ENCODE results near the gene KDM4B.

The KDM4B gene

GRCh38 chr19:5047251-5047935 lies 78.5 kb downstream of the KDM4B start:
- DNase-seq (ENCODE audit: insufficient read length, low spot score) (no peak), FAIRE-seq (no peak)

GRCh38 chr19:5048091-5048726 lies 79.3 kb downstream of the KDM4B start:
- peak; percentile 82 for DNase-seq (ENCODE audit: insufficient read length, low spot score)
- FAIRE-seq, result peak; percentile 84

- FAIRE-seq (no peak), DNase-seq (ENCODE audit: insufficient read length, low spot score) (peak; percentile 70)
These were observed 80.0 kb downstream of the KDM4B start for GRCh38 chr19:5048727-5049553.

- FAIRE-seq (no peak), DNase-seq (ENCODE audit: insufficient read length, low spot score) (no peak)
These were observed 80.6 kb downstream of the KDM4B start for GRCh38 chr19:5049561-5049960.

DNA sequence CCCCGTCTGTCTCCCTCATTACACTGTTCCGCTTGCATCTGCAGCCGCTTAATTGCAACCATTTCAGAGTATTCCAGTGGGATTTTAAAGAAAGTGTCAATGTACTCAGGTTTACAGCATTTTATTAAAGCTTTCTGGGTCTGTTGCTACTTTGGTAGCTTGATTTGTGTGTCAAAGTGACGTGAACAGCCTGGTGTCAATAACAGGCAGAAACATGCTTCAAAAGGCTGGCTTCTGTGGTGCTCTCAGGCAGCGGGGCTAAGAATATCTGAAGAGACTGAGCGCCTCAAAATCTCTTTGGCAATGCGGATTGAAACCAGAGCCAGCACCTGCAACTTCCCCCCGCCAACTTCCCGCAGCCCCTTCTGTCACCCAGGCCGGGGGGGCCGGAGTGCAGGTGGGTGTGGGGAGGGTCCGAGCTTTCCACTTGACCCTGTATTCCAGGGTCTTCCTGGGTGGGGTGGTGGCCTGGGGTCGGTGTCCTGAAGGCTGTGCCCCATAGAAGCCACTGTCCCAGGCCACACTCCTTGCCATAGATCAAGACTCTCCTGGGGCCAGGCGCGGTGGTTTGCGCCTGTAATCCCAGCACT lies 81.2 kb downstream of the KDM4B start:
- DNase-seq (ENCODE audit: insufficient read length, low spot score) (no peak), FAIRE-seq (no peak)

- FAIRE-seq, result no peak
- no peak for DNase-seq (ENCODE audit: insufficient read length, low spot score)
These were observed 82.0 kb downstream of the KDM4B start for GRCh38 chr19:5050905-5051304.

DNA sequence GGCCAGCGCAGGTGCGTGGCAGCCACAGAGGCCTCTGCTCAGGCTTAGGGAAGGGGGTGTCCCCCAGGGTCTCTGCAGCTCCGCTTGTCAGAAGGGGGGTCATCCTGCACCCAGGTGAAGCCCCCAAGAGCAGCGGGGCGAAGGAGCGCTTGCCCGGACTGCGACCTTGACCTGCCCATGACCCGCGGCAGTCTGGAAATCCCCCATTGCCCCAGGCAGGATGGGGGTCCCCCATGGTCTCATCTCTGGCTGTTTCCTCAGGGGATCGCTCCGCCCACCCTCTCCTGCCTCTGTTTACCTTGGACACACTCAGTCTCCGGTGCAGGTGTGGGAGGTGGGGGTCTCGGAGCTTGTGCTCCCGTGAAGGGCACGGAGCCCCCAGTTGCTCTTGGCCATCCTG lies 82.7 kb downstream of the KDM4B start:
- FAIRE-seq (no peak), DNase-seq (ENCODE audit: insufficient read length, low spot score) (no peak)

DNA sequence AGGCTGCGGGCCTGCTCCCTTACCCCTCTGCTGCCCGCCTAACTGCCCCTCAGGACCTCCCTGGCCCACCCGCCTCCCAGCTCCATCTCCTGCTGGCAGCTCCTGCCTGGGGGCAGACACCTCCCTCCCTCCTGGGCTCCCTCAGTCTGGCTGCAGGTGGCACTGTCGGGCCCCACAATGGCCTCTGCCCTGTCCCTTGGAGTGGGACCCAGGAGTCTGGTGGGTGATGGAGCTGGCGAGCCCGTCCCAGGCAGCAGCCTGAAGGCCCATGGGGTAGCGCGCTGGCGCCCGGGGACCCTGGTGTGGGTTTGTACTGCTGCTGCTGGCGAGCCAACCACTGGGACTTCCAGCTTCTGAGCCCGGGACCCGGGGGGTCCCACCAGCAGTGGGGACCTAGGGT lies 83.6 kb downstream of the KDM4B start:
- DNase-seq (ENCODE audit: insufficient read length, low spot score), result no peak

DNA sequence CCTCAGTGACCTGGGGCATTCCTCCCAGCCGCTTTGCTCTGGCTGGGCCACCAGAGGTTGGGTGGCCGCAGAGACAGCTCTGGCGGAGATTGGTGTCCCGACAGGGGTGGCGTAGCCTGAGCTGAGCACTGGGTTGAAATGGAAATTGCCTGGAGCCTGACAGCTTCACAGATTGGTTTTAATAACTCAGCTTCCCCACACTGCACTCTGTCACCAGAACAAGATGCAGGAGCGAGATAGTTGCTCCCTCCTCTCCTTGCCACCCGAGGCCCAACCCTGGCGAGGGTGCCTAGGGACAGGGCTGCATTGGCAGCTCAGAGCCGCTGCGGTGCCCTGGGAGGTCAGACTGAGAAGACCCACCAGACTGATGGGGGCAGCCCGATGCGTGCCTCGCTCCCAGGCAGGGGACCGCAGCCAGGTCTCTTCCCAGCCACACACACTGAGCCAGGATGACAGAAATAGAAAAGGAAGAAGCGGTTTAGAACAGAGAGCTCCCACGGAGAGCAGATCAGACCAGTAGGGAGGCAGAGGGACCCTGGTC lies 84.1 kb downstream of the KDM4B start:
- no peak for FAIRE-seq
- no peak for DNase-seq (ENCODE audit: insufficient read length, low spot score)

More for the DNA sequence above, 83.6 kb downstream of the KDM4B start:
- FAIRE-seq, result no peak

GRCh38 chr19:5053661-5054060 lies 84.7 kb downstream of the KDM4B start:
- DNase-seq (ENCODE audit: insufficient read length, low spot score) (no peak), FAIRE-seq (no peak)

DNA sequence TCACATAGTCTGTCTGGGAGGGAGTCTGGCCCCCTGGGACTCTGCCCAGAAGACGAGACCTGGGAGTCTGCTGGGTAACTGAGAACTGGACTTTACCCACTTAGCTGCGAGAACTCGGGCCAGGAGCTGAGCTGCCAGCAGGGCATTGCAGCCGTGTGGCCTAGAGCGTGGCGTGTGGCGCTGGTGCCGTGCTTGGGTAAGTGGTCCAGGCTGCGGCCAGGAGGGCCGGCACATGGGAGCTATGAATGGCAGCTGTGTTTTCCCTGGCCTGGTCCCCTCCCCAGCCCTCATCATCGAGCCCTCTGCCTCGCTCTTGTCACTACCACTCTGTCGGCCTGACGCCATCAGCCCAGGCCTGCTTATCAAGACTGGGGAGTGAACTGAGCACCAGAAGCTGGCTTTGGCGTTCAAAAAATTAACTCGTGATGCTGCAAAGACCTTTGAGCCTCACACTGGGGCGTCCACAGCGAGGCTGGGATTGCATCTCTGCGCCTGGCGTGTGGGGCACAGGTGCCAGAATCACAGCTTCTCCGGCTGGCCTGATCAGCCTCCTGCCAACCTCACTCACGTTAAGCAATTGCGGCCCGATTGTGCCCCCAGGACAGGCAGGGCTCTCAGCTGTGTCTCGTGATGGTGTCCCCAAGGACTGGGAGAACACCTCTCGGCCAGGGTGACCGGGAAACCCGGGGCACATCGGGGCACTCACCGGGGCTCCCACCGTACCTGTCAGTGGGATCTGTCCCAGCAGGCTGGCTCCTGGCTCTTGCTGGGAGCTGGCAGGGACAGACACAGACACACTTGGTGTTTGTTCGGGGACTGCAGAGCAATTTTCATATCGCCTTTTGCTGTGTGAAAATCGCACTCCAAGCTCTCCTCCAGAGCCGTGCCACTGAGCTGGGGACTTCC lies 85.9 kb downstream of the KDM4B start:
- no peak for FAIRE-seq

DNA sequence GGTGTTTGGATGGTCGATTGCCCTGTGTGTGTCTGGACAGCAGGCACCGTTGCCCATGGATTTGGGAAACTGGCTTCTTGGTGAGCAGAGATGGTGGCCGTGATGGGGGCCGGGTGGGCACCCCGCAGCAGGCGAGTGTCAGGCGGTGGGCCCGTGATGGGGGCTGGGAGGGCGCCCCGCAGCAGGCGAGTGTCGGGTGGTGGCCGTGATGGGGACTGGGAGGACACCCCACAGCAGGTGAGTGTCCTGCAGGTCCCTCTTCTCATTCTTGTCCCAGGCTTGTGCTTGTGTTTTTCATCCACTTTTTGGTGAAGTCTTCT lies 86.5 kb downstream of the KDM4B start:
- FAIRE-seq, result no peak
- DNase-seq (ENCODE audit: insufficient read length, low spot score), result no peak

More for the DNA sequence above, 85.9 kb downstream of the KDM4B start:
- DNase-seq (ENCODE audit: insufficient read length, low spot score), result no peak

- DNase-seq (ENCODE audit: insufficient read length, low spot score), result peak; percentile 18
- FAIRE-seq, result no peak
These were observed 88.9 kb downstream of the KDM4B start for GRCh38 chr19:5057860-5058259.

GRCh38 chr19:5058521-5059212 lies 89.8 kb downstream of the KDM4B start:
- FAIRE-seq (no peak), DNase-seq (ENCODE audit: insufficient read length, low spot score) (no peak)

GRCh38 chr19:5059213-5059574 lies 90.3 kb downstream of the KDM4B start:
- DNase-seq (ENCODE audit: insufficient read length, low spot score) (no peak), FAIRE-seq (no peak)

- FAIRE-seq, result no peak
These were observed 90.9 kb downstream of the KDM4B start for GRCh38 chr19:5059793-5060192.

DNA sequence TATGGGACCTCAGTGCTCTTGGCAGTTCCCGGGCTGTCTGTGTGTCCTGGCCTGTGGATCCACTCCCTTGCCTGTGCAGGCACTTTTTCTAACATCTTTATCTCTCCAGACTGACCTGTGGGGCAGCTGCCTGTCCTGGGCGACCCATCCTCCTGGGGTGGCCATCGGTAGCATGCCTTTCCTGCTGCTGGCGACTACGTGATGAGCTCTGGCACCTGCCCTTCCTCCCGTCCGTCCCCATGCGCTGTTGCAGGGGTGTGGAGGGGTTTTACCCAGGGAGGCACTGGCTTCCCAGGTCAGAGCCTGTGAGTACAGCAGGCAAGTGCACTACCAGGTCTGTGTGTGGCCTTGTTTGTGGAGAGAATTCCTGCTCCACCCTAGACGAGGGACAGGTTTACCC lies 93.3 kb downstream of the KDM4B start:
- DNase-seq (ENCODE audit: insufficient read length, low spot score) (no peak), FAIRE-seq (no peak)

More at GRCh38 chr19:5059793-5060192, 90.9 kb downstream of the KDM4B start:
- DNase-seq (ENCODE audit: insufficient read length, low spot score), result no peak

DNA sequence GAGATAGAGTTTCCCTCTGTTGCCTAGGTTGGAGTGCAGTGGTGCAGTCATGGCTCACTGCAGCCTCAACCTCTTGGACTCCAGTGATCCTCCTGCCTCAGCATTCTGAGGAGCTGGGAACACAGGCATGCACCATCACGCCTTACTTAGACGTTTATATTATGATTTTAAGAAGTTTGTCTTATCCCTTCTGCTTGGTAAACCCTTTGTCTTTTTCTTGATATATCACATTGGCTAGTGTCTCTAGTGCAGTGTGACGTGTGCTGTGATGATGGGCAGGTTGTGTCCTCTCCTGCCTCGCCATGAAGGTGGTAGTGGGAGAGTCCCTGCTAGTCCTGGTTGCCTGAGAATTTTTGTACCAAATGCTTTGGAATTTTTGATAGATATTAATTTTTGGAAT lies 93.9 kb downstream of the KDM4B start:
- DNase-seq (ENCODE audit: insufficient read length, low spot score) (no peak), FAIRE-seq (no peak)

DNA sequence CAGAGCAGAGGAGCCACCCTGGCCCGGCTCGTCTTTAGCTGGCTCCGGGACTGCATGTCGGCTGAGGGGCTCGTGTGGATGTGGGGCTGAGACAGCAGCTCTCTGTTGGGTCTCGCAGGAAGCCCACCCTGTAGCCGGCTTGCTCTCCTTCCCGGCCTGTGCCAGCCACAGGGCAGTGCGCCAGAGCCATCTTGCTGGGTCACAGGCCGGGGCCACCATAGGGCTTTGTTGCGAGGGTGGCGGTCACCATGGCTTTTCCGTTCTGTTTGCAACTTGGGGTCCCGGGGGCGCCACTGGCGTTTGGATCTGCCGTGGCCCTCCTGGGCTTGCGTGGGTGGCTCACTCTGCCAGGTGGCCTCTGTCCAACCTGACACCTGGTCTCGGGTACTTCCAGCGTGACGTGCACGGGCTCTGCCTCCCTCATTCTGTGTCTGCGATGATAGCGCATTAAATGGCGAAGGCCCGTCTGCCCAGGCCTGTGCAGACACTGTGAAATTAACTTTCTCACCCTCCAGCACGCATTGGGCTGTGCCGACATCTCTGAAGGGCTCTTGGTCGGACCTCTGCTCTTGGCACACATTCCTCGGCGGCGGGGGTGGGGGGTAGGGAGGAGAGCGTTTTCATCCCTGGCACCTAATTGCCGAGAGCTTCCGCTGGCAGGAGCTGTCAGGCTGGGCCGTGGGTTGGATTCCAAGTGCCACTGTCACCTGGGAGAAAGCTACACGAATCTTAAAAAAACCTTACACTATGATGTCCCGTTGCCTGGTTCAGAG lies 95.1 kb downstream of the KDM4B start:
- FAIRE-seq, result no peak
- no peak for DNase-seq (ENCODE audit: insufficient read length, low spot score)

Measured in HTR-8/SVneo (cell line).